ENCODE results near the gene CAPN9.

Gene CAPN9

DNA sequence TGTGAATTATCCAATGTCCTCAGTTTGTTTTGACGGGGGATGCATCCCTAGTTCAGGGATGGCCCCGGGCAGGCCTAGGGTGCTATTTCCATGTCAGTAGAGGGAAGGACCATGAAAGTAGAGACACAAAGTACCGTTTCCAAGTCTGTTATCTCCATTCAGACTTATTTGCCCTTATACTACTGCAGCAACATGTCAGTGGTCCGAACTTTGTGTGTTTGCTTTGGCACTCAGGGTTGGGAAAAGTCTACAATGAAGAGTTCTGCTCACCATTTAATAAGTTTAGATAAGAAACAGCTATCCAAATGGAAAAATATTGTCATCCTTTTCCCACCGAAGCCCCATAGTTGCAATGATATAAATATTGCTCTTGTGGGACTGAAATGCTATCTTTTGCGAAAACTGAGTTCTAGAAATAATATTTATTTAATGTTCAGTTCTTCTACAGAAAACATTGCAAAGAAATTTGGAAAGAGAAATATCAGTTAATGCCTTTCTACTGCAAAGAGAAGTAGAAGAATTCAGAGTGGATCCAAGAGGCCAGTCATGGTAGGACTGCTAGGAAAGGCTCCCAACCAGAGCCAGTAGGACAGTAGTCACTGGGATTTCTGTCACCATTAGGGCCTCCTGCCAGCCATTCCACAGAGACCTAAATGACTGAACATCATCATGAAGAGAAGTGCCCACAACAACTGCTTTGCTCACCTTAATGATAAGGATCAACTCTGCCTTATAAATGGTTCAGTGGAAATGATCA is 21.8 kb upstream of the CAPN9 start:
- Histone ChIP-seq H3K27me3 (no peaks in the 10 kb centered on the region), H3K4me3 (ENCODE audit: low read depth in 1 of 2, low read length in 1 of 2) (no peak overlapping the region), H3K9me3 (no peaks in the 10 kb centered on the region), H3K4me1 (ENCODE audit: control insufficient read depth in 1 of 2, insufficient read depth in 1 of 2, low read depth in 1 of 2, low read length in 1 of 2) (peaks cover 0 to 17% of the 10 kb centered on the region in 2 experiments), H3K27ac (no peak overlapping the region), H3K36me3 (no peaks in the 10 kb centered on the region)
- TF ChIP-seq CTCF (IDR thresholded peaks at IDR 0.05) = no peak

GRCh38 chr1:230728710-230729392 is 18.3 kb upstream of the CAPN9 start:
- H3K9me3 ChIP-seq = no peaks in the 10 kb centered on the region
- no peaks in the 10 kb centered on the region for H3K36me3 ChIP-seq
- no peak overlapping the region for H3K27ac ChIP-seq
- H3K4me1 ChIP-seq (ENCODE audit: control insufficient read depth in 1 of 2, insufficient read depth in 1 of 2, low read depth in 1 of 2, low read length in 1 of 2) = peaks cover 0 to 17% of the 10 kb centered on the region in 2 experiments
- no peak overlapping the region for H3K4me3 ChIP-seq (ENCODE audit: low read depth in 1 of 2, low read length in 1 of 2)
- no peak for TF ChIP-seq CTCF (IDR thresholded peaks at IDR 0.05)
- H3K27me3 ChIP-seq = no peaks in the 10 kb centered on the region

DNA sequence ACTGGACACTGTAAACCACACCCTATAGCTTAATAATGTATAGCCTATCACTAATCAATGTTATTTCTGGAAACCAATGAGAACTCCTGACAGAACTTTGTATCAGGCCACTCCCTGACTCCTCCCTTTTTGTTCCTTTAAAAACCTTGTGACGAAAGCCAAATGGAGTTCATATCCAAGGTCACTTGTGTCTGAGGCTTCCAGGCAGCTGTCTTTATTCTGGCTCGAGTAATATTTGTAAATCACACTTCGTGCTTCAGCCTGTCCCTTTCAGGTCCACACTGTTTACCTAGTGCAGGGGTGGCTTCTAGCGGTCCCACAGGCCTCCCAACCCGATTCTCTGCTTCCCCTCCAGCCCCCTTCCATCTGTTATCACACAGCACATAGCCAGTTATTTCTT is 16.2 kb upstream of the CAPN9 start:
- Histone ChIP-seq H3K36me3 (no peaks in the 10 kb centered on the region), H3K9me3 (no peaks in the 10 kb centered on the region), H3K4me3 (ENCODE audit: low read depth in 1 of 2, low read length in 1 of 2) (no peak overlapping the region), H3K4me1 (ENCODE audit: control insufficient read depth in 1 of 2, insufficient read depth in 1 of 2, low read depth in 1 of 2, low read length in 1 of 2) (peaks cover 0 to 17% of the 10 kb centered on the region in 2 experiments), H3K27ac (no peak overlapping the region), H3K27me3 (no peaks in the 10 kb centered on the region)
- no peak for TF ChIP-seq CTCF (IDR thresholded peaks at IDR 0.05)

DNA sequence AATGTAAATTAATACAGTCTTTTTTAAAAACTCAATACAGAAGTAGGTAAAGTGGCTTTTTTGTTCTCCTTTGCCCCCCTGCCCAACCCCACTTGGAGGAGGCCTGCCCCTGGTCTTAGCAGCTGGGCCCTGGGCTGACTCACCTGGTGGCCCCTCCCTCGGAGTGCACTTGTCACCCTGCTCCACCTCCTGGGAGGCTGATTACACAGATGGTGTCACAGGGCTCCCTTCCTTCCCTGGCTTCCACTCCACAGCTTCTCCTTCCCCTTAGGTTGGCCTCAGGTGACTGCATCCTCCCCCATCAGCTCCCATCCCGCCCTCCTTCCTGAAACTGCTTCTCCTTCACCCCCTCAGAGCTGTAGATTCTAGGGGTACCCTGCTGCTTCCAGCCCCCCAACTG is 11.7 kb upstream of the CAPN9 start:
- Histone ChIP-seq H3K4me3 (ENCODE audit: low read depth in 1 of 2, low read length in 1 of 2) (no peak overlapping the region), H3K36me3 (no peaks in the 10 kb centered on the region), H3K4me1 (ENCODE audit: control insufficient read depth in 1 of 2, insufficient read depth in 1 of 2, low read depth in 1 of 2, low read length in 1 of 2) (no peaks in the 10 kb centered on the region), H3K9me3 (no peaks in the 10 kb centered on the region), H3K27me3 (peaks cover 4% of the 10 kb centered on the region), H3K27ac (no peak overlapping the region)
- no peak for TF ChIP-seq CTCF (IDR thresholded peaks at IDR 0.05)

GRCh38 chr1:230737622-230738262 is 9.4 kb upstream of the CAPN9 start:
- Histone ChIP-seq H3K9me3 (no peaks in the 10 kb centered on the region), H3K4me1 (ENCODE audit: control insufficient read depth in 1 of 2, insufficient read depth in 1 of 2, low read depth in 1 of 2, low read length in 1 of 2) (no peaks in the 10 kb centered on the region), H3K4me3 (ENCODE audit: low read depth in 1 of 2, low read length in 1 of 2) (no peak overlapping the region), H3K27ac (no peak overlapping the region), H3K27me3 (peaks cover 4% of the 10 kb centered on the region), H3K36me3 (no peaks in the 10 kb centered on the region)
- no peak for TF ChIP-seq CTCF (IDR thresholded peaks at IDR 0.05)

All from neutrophil (primary cell).